ENCODE measurements around the gene CEP68.

The CEP68 gene

GRCh38 chr2:65030476-65031332 lies 25.5 kb upstream of the CEP68 start:
- in situ Hi-C loops (cut with MboI; ENCODE audit: low sequenced_read_pairs): loop anchor here (25.0 kb wide), 1 partner anchor 118 kb away; no protein-coding TSS in a partner anchor

GRCh38 chr2:65031341-65032018 lies 24.7 kb upstream of the CEP68 start:
- in situ Hi-C loops (cut with MboI; ENCODE audit: low sequenced_read_pairs): loop anchor here (25.0 kb wide), 1 partner anchor 119 kb away; no protein-coding TSS in a partner anchor

- in situ Hi-C loops (cut with MboI; ENCODE audit: low sequenced_read_pairs): loop anchor here (25.0 kb wide), 1 partner anchor 120 kb away; no protein-coding TSS in a partner anchor
These were observed 23.9 kb upstream of the CEP68 start for GRCh38 chr2:65032019-65032975.

- in situ Hi-C loops (cut with MboI; ENCODE audit: low sequenced_read_pairs): loop anchor here (25.0 kb wide), 1 partner anchor 121 kb away; no protein-coding TSS in a partner anchor
These were observed 23.0 kb upstream of the CEP68 start for GRCh38 chr2:65033178-65033577.

- in situ Hi-C loops (cut with MboI; ENCODE audit: low sequenced_read_pairs): loop anchor here (25.0 kb wide), 1 partner anchor 121 kb away; no protein-coding TSS in a partner anchor
These were observed 22.5 kb upstream of the CEP68 start for GRCh38 chr2:65033667-65034066.

GRCh38 chr2:65035351-65035943 lies 20.8 kb upstream of the CEP68 start:
- in situ Hi-C loops (cut with MboI; ENCODE audit: low sequenced_read_pairs): loop anchor here (25.0 kb wide), 1 partner anchor 123 kb away; no protein-coding TSS in a partner anchor

- in situ Hi-C loops (cut with MboI; ENCODE audit: low sequenced_read_pairs): loop anchor here (25.0 kb wide), 1 partner anchor 125 kb away; no protein-coding TSS in a partner anchor
These were observed 19.0 kb upstream of the CEP68 start for GRCh38 chr2:65037178-65037577.

GRCh38 chr2:65039640-65040039 lies 16.6 kb upstream of the CEP68 start:
- in situ Hi-C loops (cut with MboI; ENCODE audit: low sequenced_read_pairs): loop anchor here (25.0 kb wide), 1 partner anchor 127 kb away; no protein-coding TSS in a partner anchor

GRCh38 chr2:65040400-65041261 lies 15.6 kb upstream of the CEP68 start:
- in situ Hi-C loops (cut with MboI; ENCODE audit: low sequenced_read_pairs): loop anchor here (25.0 kb wide), 1 partner anchor 128 kb away; no protein-coding TSS in a partner anchor

GRCh38 chr2:65043001-65043400 lies 13.2 kb upstream of the CEP68 start:
- in situ Hi-C loops (cut with MboI; ENCODE audit: low sequenced_read_pairs): loop anchor here (25.0 kb wide), 1 partner anchor 131 kb away; no protein-coding TSS in a partner anchor

GRCh38 chr2:65044097-65044735 lies 12.0 kb upstream of the CEP68 start:
- in situ Hi-C loops (cut with MboI; ENCODE audit: low sequenced_read_pairs): loop anchor here (25.0 kb wide), 1 partner anchor 132 kb away; no protein-coding TSS in a partner anchor

GRCh38 chr2:65045651-65046050 lies 10.6 kb upstream of the CEP68 start:
- in situ Hi-C loops (cut with MboI; ENCODE audit: low sequenced_read_pairs): loop anchor here (25.0 kb wide), 1 partner anchor 133 kb away; no protein-coding TSS in a partner anchor

GRCh38 chr2:65046633-65047407 lies 9.4 kb upstream of the CEP68 start:
- in situ Hi-C loops (cut with MboI; ENCODE audit: low sequenced_read_pairs): loop anchor here (25.0 kb wide), 1 partner anchor 135 kb away; no protein-coding TSS in a partner anchor

GRCh38 chr2:65049010-65049639 lies 7.1 kb upstream of the CEP68 start:
- in situ Hi-C loops (cut with MboI; ENCODE audit: low sequenced_read_pairs): loop anchor here (25.0 kb wide), 1 partner anchor 137 kb away; no protein-coding TSS in a partner anchor

GRCh38 chr2:65050931-65051330 lies 5.3 kb upstream of the CEP68 start:
- in situ Hi-C loops (cut with MboI; ENCODE audit: low sequenced_read_pairs): no loop called here

- in situ Hi-C loops (cut with MboI; ENCODE audit: low sequenced_read_pairs): no loop called here
These were observed 3.0 kb upstream of the CEP68 start for GRCh38 chr2:65053199-65053598.

All from hTERT RPE-1 (cell line).